Endothelial cell of umbilical vein (primary cell): ENCODE measurements around the gene CHAC2. TPM values are rescaled to one million over a fixed set of nuclear protein-coding genes. Genes with fewer than 3 reads are reported as not detected.

Experiments
- BruUV-seq: library from RNA; stranded (reverse); fragments of 400-500 nt; replicated peaks from 2 replicates; lab custom pipeline; 2021; lab: Mats Ljungman, UMichigan
- CTCF ChIA-PET: fragments of 300-600, 350-600 bp; sonication (Branson Sonifier 250); formaldehyde crosslinking; loops from one replicate; lab custom pipeline; 2021; ENCODE audit warnings: antibody characterized with exemption, inconsistent platforms; lab: Charles Lee
- POLR2A ChIA-PET: fragments of 300-600, 350-600 bp; sonication (Branson Sonifier 250); formaldehyde crosslinking; loops from one replicate; lab custom pipeline; 2021; ENCODE audit warnings: antibody characterized with exemption, inconsistent platforms; lab: Charles Lee
- DNase-seq: peaks from one replicate; pipeline ENCODE4 v3.0.0-alpha.2; 2011; ENCODE audit warnings: low read depth, low spot score
- FAIRE-seq: peaks from 2 replicates; lab custom pipeline; 2011; peaks lifted over from hg19 to GRCh38; lab: Jason Lieb, UNC
- H2AFZ ChIP-seq: 2 replicates; pipeline ENCODE4 v1.6.0; 2012; ENCODE audit warnings: low read depth, low read length, control low read depth, inconsistent platforms
- H3K27ac ChIP-seq: 2 replicates; pipeline ENCODE4 v1.5.1; 2011; ENCODE audit warnings: low read depth, mild to moderate bottlenecking, control low read depth, low read length, moderate library complexity; ENCODE audit not compliant: insufficient read depth
- H3K27me3 ChIP-seq, 2 experiments: 2 replicates each; pipeline versions ENCODE4 v1.6.0 to v1.6.1; 2011; ENCODE audit warnings: low read length in 2 of 2, mixed read lengths in 1 of 2; ENCODE audit not compliant: control insufficient read depth in 2 of 2, insufficient read depth in 2 of 2
- H3K36me3 ChIP-seq, 2 experiments: 2 replicates in 1 of 2; 3 replicates in 1 of 2; pipeline ENCODE4 v1.5.1; 2011; ENCODE audit warnings: low read length in 2 of 2, mild to moderate bottlenecking in 1 of 2, moderate library complexity in 1 of 2; ENCODE audit not compliant: control insufficient read depth in 2 of 2, insufficient read depth in 2 of 2; ENCODE audit errors: extremely low read depth in 1 of 2
- H3K4me1 ChIP-seq: 3 replicates; pipeline ENCODE4 v1.5.1; 2011; ENCODE audit warnings: mild to moderate bottlenecking, low read length; ENCODE audit not compliant: control insufficient read depth, insufficient read depth; ENCODE audit errors: extremely low read depth
- H3K4me2 ChIP-seq: 2 replicates; pipeline ENCODE4 v1.6.1; 2011; ENCODE audit warnings: low read length, control low read depth, mixed read lengths; ENCODE audit not compliant: insufficient read depth
- H3K4me3 ChIP-seq, 3 experiments: fragments of 200-600 bp in 1 of 3; sonication (generic), shearing (Covaris generic) in 1 of 3; replicated peaks in 1 of 3; 2 replicates each; pipeline ENCODE4 v1.5.1; 2011 to 2016; ENCODE audit warnings: control low read depth in 3 of 3, low read length in 3 of 3, mild to moderate bottlenecking in 2 of 3, inconsistent platforms in 1 of 3, low read depth in 1 of 3, moderate library complexity in 1 of 3; ENCODE audit not compliant: insufficient read depth in 1 of 3
- H3K79me2 ChIP-seq: 2 replicates; pipeline ENCODE4 v1.6.0; 2012; ENCODE audit warnings: low read length, inconsistent platforms; ENCODE audit not compliant: control insufficient read depth, insufficient read depth
- H3K9ac ChIP-seq: replicated peaks from 2 replicates; pipeline ENCODE3; 2011; ENCODE audit warnings: low read length, control low read depth; ENCODE audit not compliant: insufficient read depth; ENCODE audit errors: extremely low read depth
- H3K9me1 ChIP-seq: replicated peaks from 3 replicates; pipeline ENCODE4 v1.6.0; 2011; ENCODE audit warnings: mild to moderate bottlenecking, low read length; ENCODE audit not compliant: control insufficient read depth, insufficient read depth; ENCODE audit errors: extremely low read depth
- H3K9me3 ChIP-seq: replicated peaks from 2 replicates; pipeline ENCODE4 v1.5.1; 2012; ENCODE audit warnings: low read length, inconsistent platforms; ENCODE audit not compliant: control insufficient read depth, insufficient read depth
- H4K20me1 ChIP-seq: replicated peaks from 2 replicates; pipeline ENCODE3; 2011; ENCODE audit warnings: mild to moderate bottlenecking, low read length; ENCODE audit not compliant: control insufficient read depth, insufficient read depth; ENCODE audit errors: extremely low read depth
- EZH2 ChIP-seq: IDR thresholded peaks from 2 replicates; pipeline ENCODE4 v1.6.1; 2012; ENCODE audit warnings: borderline replicate concordance, low read depth, mild to moderate bottlenecking, moderate library complexity, low read length, inconsistent platforms; ENCODE audit not compliant: severe bottlenecking
- FOS ChIP-seq: IDR thresholded peaks from 2 replicates; pipeline ENCODE4 v1.6.1; 2011; ENCODE audit warnings: mild to moderate bottlenecking, low read length, moderate library complexity, borderline replicate concordance; ENCODE audit not compliant: insufficient read depth
- GATA2 ChIP-seq: IDR thresholded peaks from 2 replicates; pipeline ENCODE4 v1.7.0; 2011; ENCODE audit warnings: low read depth, mild to moderate bottlenecking, moderate library complexity, mixed read lengths, low read length; ENCODE audit not compliant: insufficient read length, insufficient read depth
- JUN ChIP-seq: IDR thresholded peaks from 2 replicates; pipeline ENCODE4 v1.6.1; 2011; ENCODE audit warnings: borderline replicate concordance, low read depth; ENCODE audit not compliant: insufficient read length, insufficient read depth
- MYC ChIP-seq: IDR thresholded peaks from one replicate; pipeline ENCODE4 v1.6.1; 2011; ENCODE audit warnings: mild to moderate bottlenecking, low read depth, low read length
- POLR2A ChIP-seq: IDR thresholded peaks from 2 replicates; pipeline ENCODE4 v1.6.1; 2012; ENCODE audit warnings: low read depth, mild to moderate bottlenecking, control low read depth, low read length
- POLR2AphosphoS5 ChIP-seq: IDR thresholded peaks from 2 replicates; pipeline ENCODE4 v1.6.1; 2012; ENCODE audit warnings: low read depth, mild to moderate bottlenecking, control low read depth, low read length, moderate library complexity; ENCODE audit not compliant: insufficient read depth
- dilution Hi-C: fragments of 300-500 bp; cut with MboI; formaldehyde crosslinking; loops from one replicate; pipeline ENCODE4 v1.15.0; 2019; ENCODE audit warnings: low sequenced_read_pairs; ENCODE audit not compliant: extremely low pct_ligation_motif_present
- intact Hi-C: fragments of 100-400 bp; cut with micrococcal nuclease; formaldehyde crosslinking; loops from one replicate; pipeline ENCODE4 v1.10.0; 2022
- polyA plus RNA-seq, 4 experiments: library from polyadenylated mRNA; depleted of rRNA in 3 of 4; stranded (reverse) in 3 of 4; unstranded in 1 of 4; fragments of >200 nt; gene quantifications; 2 replicates each; pipeline versions ENCODE4 v1.2.1 to v1.2.3, GENCODE V29; 2011 to 2012; ENCODE audit warnings: missing spikeins in 1 of 4
- total RNA-seq: library from RNA; stranded (reverse); gene quantifications from 2 replicates; pipeline ENCODE4 v1.2.3, GENCODE V29; 2021
- TF ChIP-seq, protein P1 (sequence below): IDR thresholded peaks from 2 replicates; pipeline ENCODE4 v1.6.1; 2011; ENCODE audit not compliant: insufficient read depth, insufficient read length
- TF ChIP-seq, protein P2 (sequence below), 2 donors: IDR thresholded peaks; 1 replicate in 1 of 2; 2 replicates in 1 of 2; pipeline ENCODE4 v1.5.1; 2011; ENCODE audit warnings: low read length in 2 of 2, mild to moderate bottlenecking in 2 of 2, moderate library complexity in 2 of 2, control low read depth in 1 of 2, inconsistent platforms in 1 of 2, low read depth in 1 of 2; ENCODE audit not compliant: insufficient read depth in 1 of 2; ENCODE audit errors: extremely low read depth in 1 of 2

The CHAC2 gene
- total and polyA plus RNA-seq, 2 donors (not counting 3 experiments of a cell fraction or from before 2014, with no cell fraction given): 3.4 to 8.3 TPM

DNA sequence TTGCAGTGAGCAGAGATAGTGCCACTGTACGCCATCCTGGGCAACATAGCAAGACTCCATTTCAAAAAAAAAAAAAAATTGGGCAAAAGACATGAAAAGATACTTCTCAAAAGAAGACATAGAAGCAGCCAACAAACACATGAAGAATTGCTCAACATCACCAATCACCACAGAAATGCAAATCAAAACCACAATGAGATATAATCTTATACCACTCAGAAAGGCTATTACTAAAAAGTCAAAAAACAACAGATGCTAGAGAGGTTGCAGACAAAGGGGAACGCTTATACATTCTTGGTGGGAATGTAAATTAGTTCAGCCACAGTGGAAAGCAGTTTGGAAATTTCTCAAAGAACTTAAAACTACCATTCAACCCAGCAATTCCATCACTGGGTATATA, 43.1 kb upstream of the CHAC2 start:
- no peak for DNase-seq
- no peaks in the 10 kb centered on the region for H3K36me3 ChIP-seq
- H3K4me3 ChIP-seq: no peak overlapping the region
- H3K9me3 ChIP-seq: no peaks in the 10 kb centered on the region
- BruUV-seq: no TSS peak
- no peaks in the 10 kb centered on the region for H3K79me2 ChIP-seq
- no peak for FAIRE-seq
- H3K27ac ChIP-seq: no peak overlapping the region
- H3K27me3 ChIP-seq: no peaks in the 10 kb centered on the region
- intact Hi-C loops (no loop called here), dilution Hi-C loops (no loop called here)
- POLR2A ChIA-PET: no interaction called here
- H2AFZ ChIP-seq: no peak overlapping the region
- H3K4me2 ChIP-seq: no peak overlapping the region
- H4K20me1 ChIP-seq: no peaks in the 10 kb centered on the region
- CTCF ChIA-PET: no interaction called here
- TF ChIP-seq JUN (no peak), POLR2AphosphoS5 (no peak), GATA2 (no peak)
- TF ChIP-seq, protein P1, sequence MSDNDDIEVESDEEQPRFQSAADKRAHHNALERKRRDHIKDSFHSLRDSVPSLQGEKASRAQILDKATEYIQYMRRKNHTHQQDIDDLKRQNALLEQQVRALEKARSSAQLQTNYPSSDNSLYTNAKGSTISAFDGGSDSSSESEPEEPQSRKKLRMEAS: no peak
- TF ChIP-seq, protein P2, sequence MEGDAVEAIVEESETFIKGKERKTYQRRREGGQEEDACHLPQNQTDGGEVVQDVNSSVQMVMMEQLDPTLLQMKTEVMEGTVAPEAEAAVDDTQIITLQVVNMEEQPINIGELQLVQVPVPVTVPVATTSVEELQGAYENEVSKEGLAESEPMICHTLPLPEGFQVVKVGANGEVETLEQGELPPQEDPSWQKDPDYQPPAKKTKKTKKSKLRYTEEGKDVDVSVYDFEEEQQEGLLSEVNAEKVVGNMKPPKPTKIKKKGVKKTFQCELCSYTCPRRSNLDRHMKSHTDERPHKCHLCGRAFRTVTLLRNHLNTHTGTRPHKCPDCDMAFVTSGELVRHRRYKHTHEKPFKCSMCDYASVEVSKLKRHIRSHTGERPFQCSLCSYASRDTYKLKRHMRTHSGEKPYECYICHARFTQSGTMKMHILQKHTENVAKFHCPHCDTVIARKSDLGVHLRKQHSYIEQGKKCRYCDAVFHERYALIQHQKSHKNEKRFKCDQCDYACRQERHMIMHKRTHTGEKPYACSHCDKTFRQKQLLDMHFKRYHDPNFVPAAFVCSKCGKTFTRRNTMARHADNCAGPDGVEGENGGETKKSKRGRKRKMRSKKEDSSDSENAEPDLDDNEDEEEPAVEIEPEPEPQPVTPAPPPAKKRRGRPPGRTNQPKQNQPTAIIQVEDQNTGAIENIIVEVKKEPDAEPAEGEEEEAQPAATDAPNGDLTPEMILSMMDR (IDR thresholded peaks at IDR 0.05; ENCODE audit: extremely low read depth in 1 of 2, insufficient read depth in 1 of 2, low read depth in 1 of 2, low read length in 2 of 2): no peak
- H3K4me1 ChIP-seq: no peaks in the 10 kb centered on the region
- H3K9me1 ChIP-seq: no peaks in the 10 kb centered on the region
- no peak overlapping the region for H3K9ac ChIP-seq

DNA sequence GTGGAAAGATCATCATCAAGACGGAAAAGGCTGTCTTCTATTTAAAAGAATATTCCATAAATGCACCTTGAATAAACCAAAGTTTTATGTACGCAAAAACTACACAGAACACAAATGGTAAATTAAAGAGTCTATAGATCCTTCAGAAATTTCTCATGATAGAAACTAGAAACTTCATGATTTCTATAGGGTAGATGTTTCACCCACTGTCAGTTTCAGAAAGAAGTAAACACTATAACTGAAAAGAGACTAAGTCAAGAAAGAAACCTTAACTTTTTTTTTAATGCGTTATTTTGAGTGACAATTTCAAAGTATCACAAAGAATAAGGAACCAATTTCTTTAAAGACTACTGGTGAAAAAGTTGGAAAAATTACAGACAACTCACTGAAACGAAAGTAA, 41.9 kb upstream of the CHAC2 start:
- ChIA-PET CTCF (no interaction called here), POLR2A (no interaction called here)
- Histone ChIP-seq H3K27ac (no peak overlapping the region), H3K9me1 (no peaks in the 10 kb centered on the region), H3K4me1 (no peaks in the 10 kb centered on the region), H3K4me3 (no peak overlapping the region), H3K79me2 (no peaks in the 10 kb centered on the region), H3K4me2 (no peak overlapping the region), H2AFZ (no peak overlapping the region), H3K36me3 (no peaks in the 10 kb centered on the region), H3K9ac (no peak overlapping the region), H4K20me1 (no peaks in the 10 kb centered on the region), H3K27me3 (no peaks in the 10 kb centered on the region), H3K9me3 (no peaks in the 10 kb centered on the region)
- intact Hi-C loops: no loop called here
- DNase-seq (no peak), FAIRE-seq (no peak)
- TF ChIP-seq JUN: no peak
- TF ChIP-seq FOS: no peak
- no peak for TF ChIP-seq EZH2
- TF ChIP-seq, protein P1: no peak
- no peak for TF ChIP-seq POLR2AphosphoS5
- TF ChIP-seq, protein P2 (IDR thresholded peaks at IDR 0.05; ENCODE audit: extremely low read depth in 1 of 2, insufficient read depth in 1 of 2, low read depth in 1 of 2, low read length in 2 of 2): no peak
- TF ChIP-seq MYC: no peak
- TF ChIP-seq POLR2A: no peak
- TF ChIP-seq GATA2: no peak
- BruUV-seq: no TSS peak
- dilution Hi-C loops: no loop called here
